HFF-Myc (cell line): ENCODE measurements around the gene LIMS2.

Experiments
- DNase-seq: peaks from one replicate; pipeline ENCODE4 v3.0.0-alpha.2; 2011; ENCODE audit warnings: low read depth; ENCODE audit errors: extremely low read depth
- H3K4me3 ChIP-seq: replicated peaks from 2 replicates; pipeline ENCODE4 v1.5.1; 2011; ENCODE audit warnings: low read depth, mild to moderate bottlenecking, control low read depth, low read length
- TF ChIP-seq, protein P1 (sequence below): IDR thresholded peaks from 2 replicates; pipeline ENCODE4 v1.5.1; 2012; ENCODE audit warnings: mild to moderate bottlenecking, low read depth, low read length, control low read depth; ENCODE audit errors: missing control alignments

The LIMS2 gene

DNA sequence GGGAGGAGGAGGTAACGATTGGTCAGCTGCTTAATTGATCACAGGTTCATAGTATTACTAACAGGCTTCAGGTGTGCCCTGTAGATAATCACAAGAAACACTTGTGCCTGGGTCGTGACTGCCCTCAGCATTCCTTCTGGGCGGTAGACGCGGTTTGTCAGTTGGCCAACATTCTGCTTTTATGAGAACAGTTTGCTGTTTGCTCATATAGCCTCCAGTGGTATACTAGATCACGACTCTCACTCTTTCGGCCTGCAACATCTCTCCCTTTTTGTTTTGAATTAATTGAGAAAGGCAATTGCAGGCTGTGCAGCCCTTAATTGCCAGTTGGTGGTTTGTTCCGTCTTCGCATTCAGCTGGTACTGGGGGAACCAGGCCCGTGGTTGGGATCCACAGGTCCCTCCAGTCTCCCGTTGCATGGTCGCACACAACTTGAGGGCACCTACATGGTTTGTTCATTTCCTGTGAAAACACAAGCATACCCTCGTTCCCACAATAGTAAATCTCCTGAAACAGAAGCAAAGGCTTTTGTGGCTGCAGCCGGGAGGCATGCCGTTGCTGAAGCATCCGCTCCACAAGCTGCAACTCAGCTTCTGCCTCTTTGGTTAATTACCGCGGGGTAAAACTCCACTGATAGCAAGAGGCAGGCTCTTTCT lies 59.7 kb downstream of the LIMS2 start:
- no peak overlapping the region; the same call in 1 of the 2 replicates for H3K4me3 ChIP-seq
- TF ChIP-seq, protein P1, sequence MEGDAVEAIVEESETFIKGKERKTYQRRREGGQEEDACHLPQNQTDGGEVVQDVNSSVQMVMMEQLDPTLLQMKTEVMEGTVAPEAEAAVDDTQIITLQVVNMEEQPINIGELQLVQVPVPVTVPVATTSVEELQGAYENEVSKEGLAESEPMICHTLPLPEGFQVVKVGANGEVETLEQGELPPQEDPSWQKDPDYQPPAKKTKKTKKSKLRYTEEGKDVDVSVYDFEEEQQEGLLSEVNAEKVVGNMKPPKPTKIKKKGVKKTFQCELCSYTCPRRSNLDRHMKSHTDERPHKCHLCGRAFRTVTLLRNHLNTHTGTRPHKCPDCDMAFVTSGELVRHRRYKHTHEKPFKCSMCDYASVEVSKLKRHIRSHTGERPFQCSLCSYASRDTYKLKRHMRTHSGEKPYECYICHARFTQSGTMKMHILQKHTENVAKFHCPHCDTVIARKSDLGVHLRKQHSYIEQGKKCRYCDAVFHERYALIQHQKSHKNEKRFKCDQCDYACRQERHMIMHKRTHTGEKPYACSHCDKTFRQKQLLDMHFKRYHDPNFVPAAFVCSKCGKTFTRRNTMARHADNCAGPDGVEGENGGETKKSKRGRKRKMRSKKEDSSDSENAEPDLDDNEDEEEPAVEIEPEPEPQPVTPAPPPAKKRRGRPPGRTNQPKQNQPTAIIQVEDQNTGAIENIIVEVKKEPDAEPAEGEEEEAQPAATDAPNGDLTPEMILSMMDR: no peak
- DNase-seq: peak; percentile 42

- H3K4me3 ChIP-seq: no peak overlapping the region
- TF ChIP-seq, protein P1: no peak
- no peak for DNase-seq
Observed at GRCh38 chr2:127614731-127615130, 60.6 kb downstream of the LIMS2 start.

- TF ChIP-seq, protein P1: no peak
- no peak overlapping the region for H3K4me3 ChIP-seq
- DNase-seq: no peak
Observed at GRCh38 chr2:127614246-127614645, 61.1 kb downstream of the LIMS2 start.

DNA sequence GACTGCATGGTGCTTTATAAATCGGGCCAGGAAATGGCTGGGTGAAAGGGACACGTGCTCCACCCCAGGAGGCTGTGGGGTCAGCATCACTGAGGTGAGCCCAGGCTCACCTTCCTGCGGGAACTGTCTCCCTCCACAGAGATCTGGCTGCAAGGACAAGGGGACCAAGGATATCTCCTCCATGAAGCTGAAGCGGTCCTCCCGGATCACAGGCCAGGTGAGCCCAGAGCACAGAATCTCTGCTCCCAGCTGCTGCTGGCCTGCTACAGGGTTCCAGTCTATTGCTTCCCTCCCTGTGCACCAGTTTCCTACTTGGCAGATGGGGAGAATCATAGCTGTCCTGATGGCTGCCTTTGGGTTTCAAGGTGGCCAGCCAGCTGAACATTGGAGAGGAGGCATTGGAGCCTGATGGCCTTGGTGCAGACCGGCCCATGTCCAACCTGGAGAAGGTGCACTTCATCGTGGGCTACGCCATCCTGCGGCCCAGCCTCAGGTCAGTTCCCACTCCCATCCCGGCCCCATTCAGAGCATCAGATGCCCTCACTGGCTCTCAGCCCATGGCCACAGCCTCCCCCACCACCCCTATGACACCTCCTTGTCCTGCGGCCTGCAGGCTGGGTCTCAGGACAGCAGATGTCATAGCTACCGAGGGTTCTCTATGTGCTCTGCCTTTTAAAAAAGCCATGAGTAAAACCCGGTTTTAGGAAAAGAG lies 63.1 kb downstream of the LIMS2 start:
- TF ChIP-seq, protein P1: no peak
- DNase-seq: no peak
- H3K4me3 ChIP-seq: no peak overlapping the region

DNA sequence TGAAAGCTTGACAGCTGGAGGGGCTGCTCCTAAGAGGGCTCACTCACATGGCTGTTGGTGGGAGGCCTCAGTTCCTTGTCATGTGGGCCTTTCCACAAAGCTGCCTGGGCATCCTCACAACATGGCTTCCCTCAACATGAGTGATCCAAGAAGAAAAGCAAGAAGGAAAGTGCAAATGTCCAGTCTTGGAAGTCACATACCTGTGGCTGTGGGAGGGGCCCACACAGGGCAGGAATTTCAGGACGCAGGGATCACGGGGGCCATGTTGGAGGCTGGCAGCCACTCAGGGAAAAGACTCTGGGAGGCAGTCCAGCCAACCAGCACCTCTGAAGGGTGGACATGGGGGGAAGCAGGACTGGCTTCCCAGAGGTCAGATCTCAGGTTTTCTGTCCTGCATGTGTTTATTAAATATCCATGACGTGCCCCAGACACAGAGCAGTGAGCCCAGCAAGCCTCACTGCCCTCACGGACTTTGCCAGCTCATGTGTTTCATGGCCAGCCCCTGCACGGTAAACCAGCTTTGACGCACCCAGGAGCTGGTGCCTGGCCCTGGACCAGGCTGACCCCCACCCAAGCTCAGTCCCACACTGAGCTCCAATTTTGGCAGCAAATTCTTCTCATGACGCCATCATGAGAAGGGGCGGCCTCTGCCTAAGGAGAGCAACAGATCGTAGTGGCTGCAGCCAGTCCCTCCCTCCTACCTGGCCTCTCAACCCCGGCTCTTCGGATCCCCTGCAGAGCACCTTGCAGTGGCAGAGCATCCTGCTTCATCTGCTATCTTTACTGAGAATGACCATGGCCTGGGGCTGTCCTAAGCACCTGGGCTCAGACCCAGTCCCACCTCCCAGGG lies 64.0 kb downstream of the LIMS2 start:
- TF ChIP-seq, protein P1: no peak
- no peak overlapping the region for H3K4me3 ChIP-seq
- no peak for DNase-seq

GRCh38 chr2:127610561-127610960 lies 64.8 kb downstream of the LIMS2 start:
- no peak overlapping the region for H3K4me3 ChIP-seq
- DNase-seq: no peak
- TF ChIP-seq, protein P1: no peak
